Tongue (tissue), 2 donors: ENCODE measurements around the gene NFASC. TPM values are rescaled to one million over a fixed set of nuclear protein-coding genes. Genes with fewer than 3 reads are reported as not detected.

Source experiments
- DNase-seq: peaks from one replicate; pipeline ENCODE4 v3.0.0-alpha.2; 2015
- total RNA-seq: library from RNA; depleted of rRNA; stranded (reverse); fragments of >200 nt; gene quantifications from one replicate; pipeline ENCODE4 v1.2.3, GENCODE V29; 2014

The NFASC gene
- total RNA-seq: 4.4 TPM

GRCh38 chr1:204870160-204870912 is at the start of gene NFASC:
TSS of gene NFASC (plus strand) at chr1:204870862. CDS start at chr1:204944316, 73,454 bp downstream.
- no peak for DNase-seq

- no peak for DNase-seq
These were observed 49.2 kb upstream of the NFASC start for GRCh38 chr1:204821476-204821875.

- no peak for DNase-seq
These were observed 48.7 kb upstream of the NFASC start for GRCh38 chr1:204821924-204822323.

GRCh38 chr1:204826970-204827369 is 43.7 kb upstream of the NFASC start:
- no peak for DNase-seq

- DNase-seq: peak; percentile 65
These were observed 42.3 kb upstream of the NFASC start for GRCh38 chr1:204828352-204828850.

- DNase-seq: no peak
These were observed 41.4 kb upstream of the NFASC start for GRCh38 chr1:204829133-204829825.

- no peak for DNase-seq
These were observed 39.9 kb upstream of the NFASC start for GRCh38 chr1:204830747-204831146.

GRCh38 chr1:204831186-204831585 is 39.5 kb upstream of the NFASC start:
- no peak for DNase-seq

- no peak for DNase-seq
These were observed 36.3 kb upstream of the NFASC start for GRCh38 chr1:204834336-204834735.

GRCh38 chr1:204834752-204835151 is 35.9 kb upstream of the NFASC start:
- DNase-seq: no peak

GRCh38 chr1:204835737-204836136 is 34.9 kb upstream of the NFASC start:
- no peak for DNase-seq

GRCh38 chr1:204836856-204837255 is 33.8 kb upstream of the NFASC start:
- no peak for DNase-seq

GRCh38 chr1:204837440-204838084 is 33.1 kb upstream of the NFASC start:
- DNase-seq: peak; percentile 88

- no peak for DNase-seq
These were observed 29.3 kb upstream of the NFASC start for GRCh38 chr1:204841316-204841715.

- DNase-seq: no peak
These were observed 28.9 kb upstream of the NFASC start for GRCh38 chr1:204841798-204842197.

- no peak for DNase-seq
These were observed 28.3 kb upstream of the NFASC start for GRCh38 chr1:204842369-204842768.

- DNase-seq: no peak
These were observed 27.8 kb upstream of the NFASC start for GRCh38 chr1:204842892-204843291.

GRCh38 chr1:204846546-204846945 is 24.1 kb upstream of the NFASC start:
- DNase-seq: no peak

- DNase-seq: no peak
These were observed 22.1 kb upstream of the NFASC start for GRCh38 chr1:204848579-204848978.

- DNase-seq: no peak
These were observed 17.8 kb upstream of the NFASC start for GRCh38 chr1:204852854-204853253.

- peak; percentile 71 for DNase-seq
These were observed 17.2 kb upstream of the NFASC start for GRCh38 chr1:204853436-204853835.

- DNase-seq: no peak
These were observed 16.4 kb upstream of the NFASC start for GRCh38 chr1:204854286-204854685.

GRCh38 chr1:204858363-204858821 is 12.3 kb upstream of the NFASC start:
- no peak for DNase-seq
